SU-DHL-6 (cell line): Measurements from ENCODE around the gene TAF11.

ENCODE experiments used
- H2AFZ ChIP-seq: fragments of 200-600 bp; sonication (generic); 2 replicates; pipeline ENCODE4 v1.6.1; 2014; ENCODE audit warnings: low read depth, mild to moderate bottlenecking, moderate library complexity, mixed read lengths, antibody characterized with exemption, low read length; ENCODE audit not compliant: severe bottlenecking
- H3F3A ChIP-seq: fragments of 200-600 bp; shearing (Covaris generic); 2 replicates; pipeline ENCODE4 v1.6.0; 2016; ENCODE audit warnings: antibody characterized with exemption, mild to moderate bottlenecking; ENCODE audit not compliant: insufficient read depth
- H3K27ac ChIP-seq: fragments of 200-600 bp; sonication (generic); 2 replicates; pipeline ENCODE4 v1.5.1; 2016; ENCODE audit warnings: low read depth, mild to moderate bottlenecking, low read length, moderate library complexity, mixed read lengths
- H3K27me3 ChIP-seq: fragments of 200-600 bp; sonication (generic), shearing (Covaris generic); 2 replicates; pipeline ENCODE4 v1.6.0; 2014; ENCODE audit warnings: mild to moderate bottlenecking, low read length
- H3K36me3 ChIP-seq: fragments of 200-600 bp; sonication (generic); 2 replicates; pipeline ENCODE4 v1.6.1; 2014; ENCODE audit warnings: mild to moderate bottlenecking, low read length, mixed read lengths
- H3K4me2 ChIP-seq: fragments of 300-600, 200-600 bp; shearing (Covaris generic), sonication (generic); 2 replicates; pipeline ENCODE4 v1.6.0; 2014; ENCODE audit warnings: low read length, low read depth, mild to moderate bottlenecking; ENCODE audit not compliant: poor library complexity, severe bottlenecking
- H3K4me3 ChIP-seq: fragments of 200-600 bp; sonication (generic); 2 replicates; pipeline ENCODE4 v1.5.1; 2014; ENCODE audit warnings: antibody characterized with exemption, low read length, mild to moderate bottlenecking, mixed read lengths; ENCODE audit not compliant: insufficient read depth, poor library complexity, severe bottlenecking
- H3K79me2 ChIP-seq: fragments of 200-600 bp; sonication (generic); 2 replicates; pipeline ENCODE4 v1.6.1; 2014; ENCODE audit warnings: mild to moderate bottlenecking, low read length, moderate library complexity; ENCODE audit not compliant: insufficient read depth
- H3K9ac ChIP-seq: fragments of 200-600 bp; sonication (generic); 2 replicates; pipeline ENCODE4 v1.7.0; 2014; ENCODE audit warnings: mild to moderate bottlenecking, low read length
- H3K9me2 ChIP-seq: fragments of 200-600 bp; sonication (generic); replicated peaks from 2 replicates; pipeline ENCODE4 v1.6.1; 2014; ENCODE audit warnings: low read length; ENCODE audit not compliant: insufficient read depth
- H3K9me3 ChIP-seq: fragments of 200-600 bp; sonication (generic); 2 replicates; pipeline ENCODE4 v1.6.1; 2014; ENCODE audit warnings: low read length, mixed read lengths; ENCODE audit not compliant: insufficient read depth
- H4K20me1 ChIP-seq: fragments of 200-600 bp; sonication (generic); 2 replicates; pipeline ENCODE4 v1.6.1; 2014; ENCODE audit warnings: low read depth, mild to moderate bottlenecking, antibody characterized with exemption, low read length, moderate library complexity, mixed read lengths
- CTCF ChIP-seq: fragments of 200-600 bp; sonication (generic); IDR thresholded peaks from one replicate; pipeline ENCODE4 v1.5.1; 2017; ENCODE audit warnings: antibody characterized with exemption, mild to moderate bottlenecking, low read length, moderate library complexity; ENCODE audit not compliant: insufficient read depth, poor library complexity, severe bottlenecking
- EZH2phosphoT487 ChIP-seq: fragments of 200-600 bp; sonication (generic), shearing (Covaris generic); conservative IDR thresholded peaks from 2 replicates; pipeline ENCODE4 v1.6.1; 2018; ENCODE audit warnings: mild to moderate bottlenecking, antibody characterized with exemption, low read length, moderate library complexity, mixed read lengths

Gene TAF11

GRCh38 chr6:34864007-34864406 is 23.8 kb downstream of the TAF11 start:
- Histone ChIP-seq H3K27ac (no peak overlapping the region), H3K79me2 (no peaks in the 10 kb centered on the region), H3K4me2 (no peak overlapping the region), H3K9me2 (no peaks in the 10 kb centered on the region), H3K36me3 (peaks cover 27% of the 10 kb centered on the region), H3K9ac (no peak overlapping the region), H3K27me3 (no peaks in the 10 kb centered on the region), H3F3A (peaks cover 4% of the 10 kb centered on the region; the same call in 1 of the 2 replicates), H3K4me3 (no peak overlapping the region), H3K9me3 (no peaks in the 10 kb centered on the region), H2AFZ (no peak overlapping the region), H4K20me1 (no peaks in the 10 kb centered on the region)
- TF ChIP-seq EZH2phosphoT487 (no peak), CTCF (no peak)

GRCh38 chr6:34860776-34861175 is 27.1 kb downstream of the TAF11 start:
- no peak for TF ChIP-seq EZH2phosphoT487
- TF ChIP-seq CTCF: no peak
- no peak overlapping the region for H2AFZ ChIP-seq
- H3K9ac ChIP-seq: no peak overlapping the region
- H3K4me3 ChIP-seq: no peak overlapping the region
- H3K79me2 ChIP-seq: no peaks in the 10 kb centered on the region
- H3K36me3 ChIP-seq: peaks cover 46% of the 10 kb centered on the region
- no peak overlapping the region for H3K27ac ChIP-seq
- no peaks in the 10 kb centered on the region for H4K20me1 ChIP-seq
- no peaks in the 10 kb centered on the region for H3K9me3 ChIP-seq
- H3F3A ChIP-seq: no peaks in the 10 kb centered on the region
- H3K9me2 ChIP-seq: no peaks in the 10 kb centered on the region
- H3K27me3 ChIP-seq: no peaks in the 10 kb centered on the region
- no peak overlapping the region for H3K4me2 ChIP-seq

- Histone ChIP-seq H3K36me3 (peaks cover 39% of the 10 kb centered on the region), H3K27me3 (no peaks in the 10 kb centered on the region), H2AFZ (no peak overlapping the region), H3K9ac (no peak overlapping the region), H3K27ac (no peak overlapping the region), H3K9me3 (no peaks in the 10 kb centered on the region), H3K4me3 (no peak overlapping the region), H3F3A (no peaks in the 10 kb centered on the region), H3K4me2 (no peak overlapping the region), H4K20me1 (no peaks in the 10 kb centered on the region), H3K79me2 (no peaks in the 10 kb centered on the region), H3K9me2 (no peaks in the 10 kb centered on the region)
- TF ChIP-seq EZH2phosphoT487: no peak
- no peak for TF ChIP-seq CTCF
Measured at GRCh38 chr6:34859951-34860350, 27.9 kb downstream of the TAF11 start.
